ENCODE measurements around the gene TFDP1. TPM values are rescaled to one million over a fixed set of nuclear protein-coding genes. Genes with fewer than 3 reads are reported as not detected.

The TFDP1 gene
- total RNA-seq, 1 donor: 102 TPM

DNA sequence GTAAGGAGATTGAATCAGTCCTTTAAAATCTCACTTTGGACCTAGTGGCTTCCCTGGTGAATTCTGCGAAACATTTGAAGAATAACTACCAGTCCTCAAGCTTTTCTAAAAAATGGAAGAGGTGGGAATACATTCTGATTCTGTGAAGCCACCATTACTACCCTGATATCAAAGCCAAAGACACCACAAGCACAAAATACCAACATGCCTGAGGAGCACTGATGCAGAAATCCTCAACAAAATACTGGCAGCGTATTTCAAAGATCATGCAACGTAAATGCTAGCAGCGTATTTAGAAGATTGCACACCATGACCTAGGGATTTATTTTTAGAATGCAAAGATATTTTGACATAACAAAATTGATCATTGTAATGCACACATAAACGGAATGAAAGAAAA lies 59.0 kb downstream of the TFDP1 start:
- no peak for DNase-seq (ENCODE audit: low read depth)
- no peak overlapping the region for H3K4me3 ChIP-seq (ENCODE audit: low read depth, low read length)
- TF ChIP-seq, protein P1, sequence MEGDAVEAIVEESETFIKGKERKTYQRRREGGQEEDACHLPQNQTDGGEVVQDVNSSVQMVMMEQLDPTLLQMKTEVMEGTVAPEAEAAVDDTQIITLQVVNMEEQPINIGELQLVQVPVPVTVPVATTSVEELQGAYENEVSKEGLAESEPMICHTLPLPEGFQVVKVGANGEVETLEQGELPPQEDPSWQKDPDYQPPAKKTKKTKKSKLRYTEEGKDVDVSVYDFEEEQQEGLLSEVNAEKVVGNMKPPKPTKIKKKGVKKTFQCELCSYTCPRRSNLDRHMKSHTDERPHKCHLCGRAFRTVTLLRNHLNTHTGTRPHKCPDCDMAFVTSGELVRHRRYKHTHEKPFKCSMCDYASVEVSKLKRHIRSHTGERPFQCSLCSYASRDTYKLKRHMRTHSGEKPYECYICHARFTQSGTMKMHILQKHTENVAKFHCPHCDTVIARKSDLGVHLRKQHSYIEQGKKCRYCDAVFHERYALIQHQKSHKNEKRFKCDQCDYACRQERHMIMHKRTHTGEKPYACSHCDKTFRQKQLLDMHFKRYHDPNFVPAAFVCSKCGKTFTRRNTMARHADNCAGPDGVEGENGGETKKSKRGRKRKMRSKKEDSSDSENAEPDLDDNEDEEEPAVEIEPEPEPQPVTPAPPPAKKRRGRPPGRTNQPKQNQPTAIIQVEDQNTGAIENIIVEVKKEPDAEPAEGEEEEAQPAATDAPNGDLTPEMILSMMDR (IDR thresholded peaks at IDR 0.05; ENCODE audit: insufficient read depth, low read length): no peak

DNA sequence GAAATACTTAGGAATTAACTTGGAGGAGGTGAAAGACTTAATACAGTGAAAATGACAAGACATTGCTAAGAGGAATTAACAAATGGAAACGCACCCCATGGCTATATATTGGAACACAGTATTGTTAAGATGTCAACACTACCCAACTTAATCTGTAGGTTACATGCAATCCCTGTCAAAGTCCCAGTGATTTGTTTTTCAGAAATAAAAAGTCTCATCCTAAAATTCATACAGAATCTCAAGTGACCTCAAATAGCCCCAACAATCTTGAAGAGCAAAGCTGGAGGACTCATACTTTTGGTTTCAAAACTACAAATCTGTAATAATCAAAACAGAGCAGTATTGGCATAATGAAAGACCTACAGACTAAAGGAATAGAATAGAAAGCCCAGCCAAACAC lies 60.2 kb downstream of the TFDP1 start:
- DNase-seq (ENCODE audit: low read depth): no peak
- TF ChIP-seq, protein P1 (IDR thresholded peaks at IDR 0.05; ENCODE audit: insufficient read depth, low read length): no peak
- no peak overlapping the region for H3K4me3 ChIP-seq (ENCODE audit: low read depth, low read length)

DNA sequence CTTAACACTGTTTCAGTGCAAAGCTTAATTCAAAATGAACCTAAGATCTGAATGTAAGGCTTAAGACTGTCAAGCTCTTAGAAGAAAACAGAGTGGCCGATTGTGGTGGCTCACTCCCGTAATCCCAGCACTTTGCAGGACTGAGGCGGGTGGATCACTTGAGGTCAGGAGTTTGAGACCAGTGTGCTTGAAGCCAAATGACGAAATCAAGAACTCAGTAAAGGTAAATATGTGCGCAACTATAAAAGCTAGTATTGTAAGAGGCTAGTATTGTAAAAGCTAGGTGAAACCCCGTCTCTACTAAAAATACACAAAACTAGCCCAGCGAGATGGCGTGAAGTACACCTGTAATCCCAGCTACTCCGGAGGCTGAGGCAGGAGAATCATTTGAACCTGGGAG lies 60.8 kb downstream of the TFDP1 start:
- no peak overlapping the region for H3K4me3 ChIP-seq (ENCODE audit: low read depth, low read length)
- TF ChIP-seq, protein P1 (IDR thresholded peaks at IDR 0.05; ENCODE audit: insufficient read depth, low read length): no peak
- no peak for DNase-seq (ENCODE audit: low read depth)

DNA sequence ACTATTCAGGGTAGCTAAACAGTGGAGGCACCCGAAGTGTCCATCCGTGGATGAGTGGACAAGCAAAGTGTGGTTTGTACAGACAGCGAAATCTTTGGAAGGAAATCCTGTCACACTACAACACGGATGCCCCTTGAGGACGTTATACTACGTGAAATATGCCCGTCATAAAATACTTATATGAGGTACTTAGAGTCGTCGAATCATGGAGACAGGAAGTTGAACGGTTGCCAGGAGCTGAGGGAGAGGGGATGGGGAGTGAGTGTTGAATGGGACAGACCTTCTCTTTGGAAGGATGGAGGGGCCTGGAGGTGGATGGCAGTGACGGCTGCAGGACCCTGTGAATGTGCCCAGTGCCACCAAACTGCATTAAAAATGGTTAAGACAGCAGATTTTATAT lies 61.8 kb downstream of the TFDP1 start:
- H3K4me3 ChIP-seq (ENCODE audit: low read depth, low read length): no peak overlapping the region
- DNase-seq (ENCODE audit: low read depth): no peak
- TF ChIP-seq, protein P1 (IDR thresholded peaks at IDR 0.05; ENCODE audit: insufficient read depth, low read length): no peak

DNA sequence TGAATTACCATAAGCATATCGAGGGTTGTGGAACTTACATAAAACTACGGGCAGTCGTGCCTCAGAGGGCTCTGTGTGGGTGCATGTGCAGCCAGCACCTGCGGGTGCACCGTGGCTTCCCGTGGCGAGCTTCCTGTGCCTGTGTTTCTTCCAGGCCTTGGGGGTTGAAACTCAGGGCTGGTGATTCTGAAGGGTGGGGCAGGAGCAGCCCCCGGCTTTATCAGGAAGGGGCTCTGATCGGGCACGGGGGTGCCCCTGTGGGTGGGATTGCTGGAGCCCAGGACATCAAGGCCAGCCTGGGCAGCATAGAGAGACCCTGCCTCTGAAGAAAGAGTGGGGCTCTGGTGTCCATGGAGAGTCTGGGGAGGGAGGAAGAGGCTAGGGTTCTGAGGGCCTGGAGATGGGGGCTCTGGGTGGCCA lies 62.4 kb downstream of the TFDP1 start:
- no peak overlapping the region for H3K4me3 ChIP-seq (ENCODE audit: low read depth, low read length)
- TF ChIP-seq, protein P1 (IDR thresholded peaks at IDR 0.05; ENCODE audit: insufficient read depth, low read length): no peak
- no peak for DNase-seq (ENCODE audit: low read depth)

DNA sequence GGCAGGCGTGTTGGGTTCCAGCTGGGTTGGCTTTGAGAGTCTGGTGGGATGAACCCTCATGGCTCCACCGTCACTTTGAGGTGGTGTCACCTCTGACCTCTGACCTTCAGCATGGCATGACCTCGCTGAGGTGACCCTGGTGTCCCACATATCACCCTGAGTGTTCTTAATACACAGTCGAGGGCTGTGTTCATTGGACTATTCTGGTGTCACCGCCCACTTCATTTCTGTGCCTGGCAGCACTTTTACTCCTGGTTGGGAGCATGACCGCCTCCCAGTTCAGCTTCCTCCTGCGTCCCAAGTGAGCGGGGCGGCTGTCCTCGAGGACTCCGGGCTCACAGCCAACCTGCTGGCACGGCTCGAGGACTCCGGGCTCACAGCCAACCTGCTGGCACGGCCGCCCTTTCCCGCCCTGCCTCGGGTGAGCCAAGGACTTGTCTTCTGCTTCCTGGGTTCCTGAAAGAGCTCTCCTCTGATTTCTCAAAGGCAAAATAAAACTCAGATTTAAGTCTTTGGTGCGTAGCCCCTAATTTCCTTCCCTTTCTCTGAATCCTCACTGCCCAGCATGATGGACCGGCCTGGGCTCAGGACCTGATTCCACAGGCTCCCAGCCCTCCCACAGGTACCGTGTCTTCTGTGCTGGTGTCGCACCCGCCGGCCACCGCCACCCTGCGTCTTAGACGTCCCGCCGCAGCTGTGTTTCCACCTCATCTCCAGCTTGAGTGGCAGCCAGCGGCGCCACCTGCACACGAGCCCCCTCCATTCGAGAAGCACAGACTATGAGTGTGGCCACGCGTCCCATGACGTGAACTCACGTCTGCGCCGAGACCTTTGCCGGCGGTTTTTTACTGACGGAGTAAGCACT lies 63.0 kb downstream of the TFDP1 start:
- TF ChIP-seq, protein P1 (IDR thresholded peaks at IDR 0.05; ENCODE audit: insufficient read depth, low read length): no peak
- no peak overlapping the region for H3K4me3 ChIP-seq (ENCODE audit: low read depth, low read length)
- DNase-seq (ENCODE audit: low read depth): peak; percentile 51

Data from fibroblast of the aortic adventitia (primary cell).